Measurements from ENCODE around the gene DNALI1. TPM values are rescaled to one million over a fixed set of nuclear protein-coding genes. Genes with fewer than 3 reads are reported as not detected.
A peak's percentile ranks its signal among the peaks of the same experiment; 100 is the strongest.

DNALI1 gene
- total and polyA plus RNA-seq, 2 of the 4 experiments (the other 2 are of a cell fraction), result 9.1 to 10.1 TPM

DNA sequence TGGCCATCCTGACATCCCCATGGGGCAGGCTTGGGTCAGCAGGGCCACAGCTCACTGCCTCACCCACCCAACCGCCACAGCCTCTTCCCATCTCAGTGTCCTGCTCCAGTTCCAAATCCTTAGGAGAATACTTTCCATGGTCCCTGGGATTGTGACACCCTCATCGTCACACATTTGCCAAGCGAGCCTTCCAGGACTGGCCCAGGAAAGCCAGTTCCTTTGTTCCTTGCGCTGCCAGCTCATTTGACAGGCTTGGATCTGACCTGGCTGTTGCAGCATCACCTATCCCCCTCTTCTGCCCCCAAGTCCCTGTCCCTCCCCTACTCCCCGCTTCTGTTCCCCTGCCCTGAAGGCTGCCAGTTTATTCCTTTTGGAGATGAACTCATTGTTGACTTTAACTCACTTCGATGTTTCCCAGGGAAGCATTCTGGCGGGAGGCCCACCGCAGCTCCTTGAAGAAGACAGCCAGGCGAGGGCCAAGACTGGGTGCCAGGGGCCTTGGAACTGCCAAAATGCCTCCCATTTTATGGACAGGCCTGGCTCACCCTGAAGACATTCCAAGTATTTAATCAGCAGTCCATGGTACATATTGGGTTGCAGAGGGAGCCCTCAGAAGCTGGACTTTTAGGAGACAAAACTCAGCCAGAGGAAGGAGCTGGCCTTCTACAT, 49.2 kb downstream of the DNALI1 start (continued):
- no peak for TF ChIP-seq MAZ (IDR thresholded peaks at IDR 0.05; ENCODE audit: borderline replicate concordance, low read depth, low read length)

DNA sequence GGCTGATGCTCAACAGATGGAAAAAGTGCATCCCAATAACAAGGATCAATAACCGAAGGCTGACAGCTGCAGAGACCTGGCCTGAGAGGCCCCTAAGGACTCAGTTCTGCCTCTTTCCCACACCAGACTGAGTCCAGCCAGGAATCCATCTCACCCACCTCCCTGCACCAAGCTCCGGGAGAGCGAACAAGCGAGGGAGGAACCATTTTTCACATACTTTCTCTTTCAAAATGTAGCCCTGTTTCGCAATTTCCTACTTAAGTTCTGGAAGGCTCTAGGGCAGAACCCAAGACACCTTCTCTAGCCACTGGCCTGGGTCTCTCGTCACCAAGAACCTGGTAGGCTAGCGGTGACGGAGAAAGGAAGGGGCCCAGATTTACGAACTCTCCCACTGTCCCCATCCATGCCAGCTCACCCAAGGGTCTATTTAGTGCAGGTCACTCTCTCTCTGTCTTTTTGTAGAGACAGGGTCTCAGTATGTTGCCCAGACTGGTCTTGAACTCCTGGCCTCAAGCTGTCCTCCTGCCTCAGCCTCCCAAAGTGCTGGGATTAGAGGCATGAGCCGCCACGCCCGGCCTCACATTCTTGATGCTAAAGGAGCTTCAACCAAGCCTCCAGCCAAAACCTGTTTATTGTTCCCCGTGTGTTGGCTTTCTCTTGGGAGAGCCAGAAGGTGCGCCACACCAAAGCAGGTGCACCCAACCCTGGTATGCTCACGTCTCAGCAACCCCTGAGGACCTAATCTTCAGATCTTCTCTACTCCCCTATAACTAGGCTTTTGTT, 49.9 kb downstream of the DNALI1 start:
- H2BK120ac ChIP-seq (ENCODE audit: low read depth, low read length), result no peak overlapping the region
- no peaks in the 10 kb centered on the region for H4K20me1 ChIP-seq (ENCODE audit: insufficient read depth, low read length)
- no peak overlapping the region for H3K18ac ChIP-seq (ENCODE audit: low read depth, low read length)
- no peak overlapping the region for H2AK9ac ChIP-seq (replicated peaks; ENCODE audit: low read depth, low read length, poor library complexity)
- no peak overlapping the region for H2BK15ac ChIP-seq (ENCODE audit: low read depth, low read length)
- no peak overlapping the region for H2AK5ac ChIP-seq (ENCODE audit: low read depth, low read length)
- in situ Hi-C loops (cut with MboI; ENCODE audit: low sequenced_read_pairs) (loop anchor here (5.0 to 25.0 kb wide), 2 partner anchors 66 to 1206 kb away; no protein-coding TSS in a partner anchor), dilution Hi-C loops (cut with HindIII; ENCODE audit: low sequenced_read_pairs, unreplicated experiment) (no loop called here), intact Hi-C loops (cut with micrococcal nuclease) (loop anchor here (10.0 kb wide), 1 partner anchor 198 kb away; the partner anchor contains the start of genes C1orf122 and YRDC)
- H3K56ac ChIP-seq (ENCODE audit: extremely low read depth, insufficient read depth, low read length), result no peak overlapping the region
- no peak overlapping the region for H3K27ac ChIP-seq (ENCODE audit: insufficient read depth, low read length)
- H2AFZ ChIP-seq (replicated peaks; ENCODE audit: low read length, poor library complexity), result peak overlapping the region; percentile 55
- peaks cover 3% of the 10 kb centered on the region; the same call in 1 of the 2 replicates for H3K4me1 ChIP-seq (ENCODE audit: control insufficient read depth, insufficient read depth, low read length)
- no peak overlapping the region for H3K4ac ChIP-seq (ENCODE audit: low read depth, low read length)
- H3K14ac ChIP-seq (replicated peaks; ENCODE audit: low read depth, low read length), result no peak overlapping the region
- BruUV-seq (replicated peaks), result no TSS peak
- peak overlapping the region; percentile 42; the same call in 1 of the 2 replicates for H3K4me2 ChIP-seq (ENCODE audit: low read depth, low read length)
- no peak overlapping the region for H4K91ac ChIP-seq (ENCODE audit: insufficient read depth, low read depth, low read length)
- ChIA-PET POLR2A (ENCODE audit: unreplicated experiment) (no interaction called here), CTCF (interaction anchor here (0.7 to 1.5 kb wide), 3 partner anchors 11 to 75 kb away, joined by 3 to 5 read pairs (median 3); partner anchors contain the start of gene GNL2)
- H3K23ac ChIP-seq (ENCODE audit: low read depth, low read length), result no peak overlapping the region
- no peak overlapping the region for H3K9ac ChIP-seq (ENCODE audit: low read depth, low read length)
- H3K27me3 ChIP-seq (ENCODE audit: control insufficient read depth, insufficient read depth, low read length), result peaks cover 30% of the 10 kb centered on the region
- no peak overlapping the region for H3K4me3 ChIP-seq (ENCODE audit: insufficient read depth, low read depth, low read length)
- H3K9me1 ChIP-seq (ENCODE audit: insufficient read depth, low read length), result no peaks in the 10 kb centered on the region
- no peak overlapping the region for H2BK20ac ChIP-seq (ENCODE audit: low read depth, low read length)
- no peaks in the 10 kb centered on the region for H3K9me3 ChIP-seq (ENCODE audit: control insufficient read depth, insufficient read depth, low read length)
- no peaks in the 10 kb centered on the region for H3K79me1 ChIP-seq (ENCODE audit: low read depth in 1 of 2, low read length in 2 of 2)
- DNase-seq, result peak; percentile 25
- TF ChIP-seq, protein P1, sequence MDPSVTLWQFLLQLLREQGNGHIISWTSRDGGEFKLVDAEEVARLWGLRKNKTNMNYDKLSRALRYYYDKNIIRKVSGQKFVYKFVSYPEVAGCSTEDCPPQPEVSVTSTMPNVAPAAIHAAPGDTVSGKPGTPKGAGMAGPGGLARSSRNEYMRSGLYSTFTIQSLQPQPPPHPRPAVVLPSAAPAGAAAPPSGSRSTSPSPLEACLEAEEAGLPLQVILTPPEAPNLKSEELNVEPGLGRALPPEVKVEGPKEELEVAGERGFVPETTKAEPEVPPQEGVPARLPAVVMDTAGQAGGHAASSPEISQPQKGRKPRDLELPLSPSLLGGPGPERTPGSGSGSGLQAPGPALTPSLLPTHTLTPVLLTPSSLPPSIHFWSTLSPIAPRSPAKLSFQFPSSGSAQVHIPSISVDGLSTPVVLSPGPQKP (IDR thresholded peaks at IDR 0.05; ENCODE audit: borderline replicate concordance, low read depth, low read length), result no peak
- TF ChIP-seq CEBPB (IDR thresholded peaks at IDR 0.05; ENCODE audit: low read depth, low read length), result peak; percentile 84
- peak; percentile 64 for ATAC-seq (ENCODE audit: low read depth)
- H3K36me3 ChIP-seq (ENCODE audit: control insufficient read depth, insufficient read depth, low read length), result no peaks in the 10 kb centered on the region
- H4K8ac ChIP-seq (ENCODE audit: low read depth in 2 of 2, low read length in 2 of 2), result no peak overlapping the region
- H2BK5ac ChIP-seq (ENCODE audit: low read depth, low read length, poor library complexity, severe bottlenecking), result no peak overlapping the region
- H4K5ac ChIP-seq (ENCODE audit: low read depth, low read length), result no peak overlapping the region
- 48% methylated on average over 9 of the region's 15 CpGs; no CpG with 5 or more reads in 1 of the 2 experiments for WGBS, 2 experiments (ENCODE audit: extremely low coverage in 2 of 2, insufficient read length in 1 of 2)

Data from IMR-90 (cell line).